HG02943 (cell line): ENCODE results near the gene TLE3.

Experiments used
- ATAC-seq: cut with Tn5 transposase; IDR thresholded peaks from one replicate; pipeline ENCODE4 v1.9.1; 2021; ENCODE audit warnings: mild to moderate bottlenecking, low read depth, moderate library complexity; ENCODE audit not compliant: unreplicated experiment

TLE3 gene

DNA sequence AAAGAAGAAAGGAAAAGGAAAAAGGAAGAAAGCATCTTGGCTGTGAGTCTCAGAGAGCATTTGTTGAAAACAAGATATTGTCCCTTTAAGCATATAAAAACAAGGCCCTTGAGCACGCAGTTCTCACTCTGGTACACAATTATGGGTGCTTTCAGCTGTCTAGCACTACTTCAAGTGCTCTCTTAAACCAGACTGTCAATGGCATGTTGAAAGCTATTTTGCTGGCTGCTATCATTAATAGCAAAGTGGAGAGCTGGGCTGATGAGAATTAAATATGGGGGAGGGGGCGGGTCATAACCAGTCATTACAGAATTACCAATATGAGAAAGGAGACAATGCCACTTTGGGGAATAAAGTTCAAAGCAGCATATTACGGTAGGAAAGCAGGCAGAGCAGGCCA, 9.3 kb downstream of the TLE3 start:
- no peak for ATAC-seq

DNA sequence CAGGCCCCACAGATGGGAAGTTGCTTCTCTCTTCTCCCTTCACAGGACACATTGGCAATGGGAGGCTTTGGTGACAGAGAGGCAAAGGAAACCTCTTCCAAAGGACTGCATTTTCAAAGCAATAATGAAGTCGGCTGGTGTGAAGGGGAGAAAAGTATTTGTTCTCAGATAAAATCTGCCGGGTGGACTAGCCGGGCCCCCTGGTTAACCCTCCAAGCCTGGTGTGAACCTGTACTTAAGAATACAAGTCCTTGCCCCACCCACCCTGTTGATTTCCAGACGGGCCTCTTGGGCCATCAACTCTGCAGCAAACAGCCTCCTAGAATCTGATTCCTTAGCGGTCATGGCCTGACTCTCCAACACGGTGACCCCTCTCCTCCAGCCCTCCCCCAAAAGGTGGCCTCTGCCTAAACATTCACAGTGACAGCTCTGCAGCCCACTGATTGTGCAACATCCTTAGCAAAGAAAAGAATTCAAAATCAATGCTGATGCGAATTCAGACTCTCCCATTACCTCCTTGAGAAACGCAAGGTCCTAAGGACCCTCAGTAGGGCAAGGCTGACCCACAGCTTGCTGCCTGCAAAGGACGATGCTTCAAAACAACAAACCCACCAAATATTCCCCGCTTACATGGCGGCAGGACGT, 9.9 kb downstream of the TLE3 start:
- no peak for ATAC-seq

DNA sequence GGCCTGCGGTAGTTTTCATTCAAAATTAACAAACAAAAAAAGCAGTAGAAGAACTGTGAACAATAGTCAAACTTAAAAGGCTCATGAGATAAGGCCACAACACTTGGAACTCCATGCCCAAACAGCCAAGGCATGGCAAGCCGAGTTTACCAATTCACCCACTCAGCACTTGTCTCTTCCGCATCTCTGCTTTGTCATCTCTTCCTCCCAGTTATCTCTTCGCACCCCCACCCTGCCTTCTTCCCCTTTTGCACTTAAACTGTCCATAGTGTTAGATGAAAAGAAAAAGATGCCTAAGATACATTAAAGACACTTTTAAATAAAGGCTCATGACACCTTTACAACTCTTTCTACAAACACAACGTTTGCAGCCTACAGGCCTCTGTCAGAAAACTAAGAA, 11.1 kb downstream of the TLE3 start:
- ATAC-seq, result no peak

DNA sequence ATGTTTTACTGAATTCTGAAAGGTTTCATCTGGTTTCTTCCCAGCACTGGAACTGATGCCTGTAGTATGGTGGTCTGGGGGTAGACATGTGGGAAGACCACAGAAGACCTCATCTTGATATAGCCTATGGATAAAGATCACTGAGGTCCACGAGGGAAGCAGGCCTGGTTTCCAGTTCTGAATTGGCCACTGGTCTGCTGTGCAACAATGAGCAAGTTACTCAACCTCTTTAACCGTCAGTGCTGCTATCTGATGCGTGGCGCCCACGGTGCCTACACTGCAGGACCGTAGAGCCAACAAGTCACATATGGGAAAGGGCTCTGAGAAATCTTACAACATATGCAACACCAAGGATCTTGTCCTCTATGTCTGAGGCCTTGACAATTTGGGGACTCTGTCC, 13.3 kb downstream of the TLE3 start:
- no peak for ATAC-seq

DNA sequence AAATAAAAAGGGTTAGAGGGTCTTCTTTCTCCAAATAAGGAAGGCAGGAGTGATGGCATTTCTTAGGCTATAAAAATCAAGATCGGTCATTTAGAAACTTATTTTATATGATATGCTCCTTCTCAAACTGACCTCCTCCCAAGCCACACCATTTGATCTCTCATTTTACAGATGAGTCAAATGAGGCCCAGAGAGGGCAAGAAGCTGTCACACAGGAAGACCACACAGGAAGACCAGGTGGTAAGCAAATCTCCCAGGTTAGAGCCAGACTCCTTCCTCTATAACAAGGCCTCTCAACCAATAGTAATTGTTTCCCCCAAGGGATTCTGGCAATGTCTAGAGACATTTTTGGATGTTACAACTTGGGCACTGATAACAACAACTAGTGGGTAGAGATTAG, 13.8 kb downstream of the TLE3 start:
- ATAC-seq, result no peak

DNA sequence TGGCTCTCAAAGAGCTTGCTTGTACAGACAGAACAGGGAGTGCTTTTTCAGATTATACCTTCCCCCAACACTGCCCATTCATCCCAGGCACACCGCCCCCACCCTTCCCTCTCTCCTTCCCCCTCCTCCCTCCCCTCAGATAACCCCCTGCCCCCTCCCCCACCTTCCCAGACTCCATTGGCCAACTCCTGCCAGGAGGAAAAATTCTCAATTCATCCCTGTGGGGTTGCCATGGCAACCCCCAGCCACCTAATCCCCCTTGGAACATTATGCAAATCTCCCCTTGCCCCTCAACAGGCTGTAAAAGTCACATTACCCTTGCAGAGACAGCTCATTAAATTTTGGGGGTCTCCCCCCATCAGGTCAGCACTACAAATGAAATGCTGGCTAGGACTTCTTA, 14.3 kb downstream of the TLE3 start:
- no peak for ATAC-seq

DNA sequence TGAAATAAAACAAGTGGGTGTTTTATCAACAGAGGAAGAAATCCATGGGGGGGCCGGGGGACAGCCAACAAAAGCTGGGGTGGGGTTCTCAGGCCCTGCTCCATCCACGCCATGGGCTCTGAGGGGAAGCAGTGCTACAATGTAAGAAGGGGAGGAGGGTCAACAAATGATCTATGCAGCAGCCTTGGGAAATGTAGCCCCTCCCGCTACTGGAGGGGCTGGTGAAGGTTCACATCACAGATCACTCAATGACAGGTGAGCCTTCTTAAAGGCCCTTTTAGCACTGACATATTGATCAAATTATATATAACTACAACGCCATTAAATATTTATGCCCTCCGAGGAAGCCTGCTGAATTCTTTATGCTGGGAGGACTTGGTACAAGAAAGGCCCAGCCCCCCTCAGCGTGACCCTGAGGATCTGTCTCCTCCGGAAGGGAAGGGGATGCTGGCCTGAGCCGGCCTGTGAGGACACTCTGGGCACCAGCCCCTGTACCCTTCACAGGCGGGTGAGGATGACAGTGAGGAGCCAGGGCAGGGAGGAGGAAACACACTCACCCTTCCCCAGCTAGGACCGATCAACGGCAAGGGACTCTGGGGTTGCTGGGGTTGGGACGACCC, 15.3 kb downstream of the TLE3 start:
- ATAC-seq, result no peak

DNA sequence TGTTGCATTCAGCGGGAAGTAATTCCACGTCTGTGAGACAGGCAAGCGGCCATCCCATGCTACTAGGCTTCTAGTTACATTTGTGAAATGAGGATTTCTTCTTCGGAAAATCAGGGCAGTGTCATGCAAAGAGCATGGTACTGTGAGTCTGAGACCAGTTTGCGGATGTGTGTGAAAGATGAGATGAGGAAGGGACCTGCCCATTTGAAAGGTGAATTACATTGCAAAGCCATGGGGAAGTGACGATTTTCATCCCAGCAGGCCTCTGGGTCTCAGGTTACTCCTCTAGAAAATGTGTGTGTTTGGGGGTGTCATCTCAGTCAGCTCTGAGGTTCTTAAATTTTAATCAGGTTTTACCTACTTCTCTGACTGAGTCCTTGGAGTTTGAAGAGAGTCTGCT, 16.1 kb downstream of the TLE3 start:
- no peak for ATAC-seq

DNA sequence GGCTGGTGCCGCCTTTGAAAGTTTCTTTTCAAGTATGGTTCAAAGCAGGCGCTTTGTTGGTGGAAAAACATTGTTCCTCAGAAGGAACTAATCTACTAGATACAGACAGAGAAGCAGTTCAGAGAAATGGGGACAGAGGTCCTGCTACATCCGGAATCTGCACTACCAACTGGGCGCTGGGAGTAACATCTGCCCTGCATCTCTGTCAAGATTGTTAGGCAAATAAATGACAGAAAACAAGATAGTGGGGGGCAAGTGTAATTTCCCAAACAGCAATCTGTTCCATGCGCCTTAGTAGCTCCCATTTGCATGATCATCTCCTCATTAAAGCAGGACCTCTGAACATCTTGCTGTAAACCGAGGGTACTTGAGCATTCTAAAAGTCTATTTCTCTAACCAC, 17.4 kb downstream of the TLE3 start:
- no peak for ATAC-seq

DNA sequence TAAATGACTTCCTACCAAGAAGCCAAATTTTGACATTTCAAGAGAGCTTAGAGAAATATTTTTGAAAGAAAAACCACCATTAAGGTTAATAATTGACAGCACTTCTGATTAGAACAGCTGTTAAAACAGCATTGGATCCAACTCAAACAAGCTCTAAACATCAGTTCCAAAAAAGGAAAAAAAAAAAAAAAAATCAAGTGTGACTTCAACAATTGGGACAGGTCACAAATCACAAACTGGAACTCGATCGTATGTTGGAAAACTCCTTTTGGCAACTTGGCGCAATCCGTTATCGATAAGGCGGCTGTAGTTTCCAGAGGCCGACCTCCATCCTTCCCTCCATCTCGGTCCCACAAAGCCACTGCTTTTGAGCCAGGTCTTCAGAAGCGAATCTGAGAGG, 17.8 kb downstream of the TLE3 start:
- no peak for ATAC-seq

DNA sequence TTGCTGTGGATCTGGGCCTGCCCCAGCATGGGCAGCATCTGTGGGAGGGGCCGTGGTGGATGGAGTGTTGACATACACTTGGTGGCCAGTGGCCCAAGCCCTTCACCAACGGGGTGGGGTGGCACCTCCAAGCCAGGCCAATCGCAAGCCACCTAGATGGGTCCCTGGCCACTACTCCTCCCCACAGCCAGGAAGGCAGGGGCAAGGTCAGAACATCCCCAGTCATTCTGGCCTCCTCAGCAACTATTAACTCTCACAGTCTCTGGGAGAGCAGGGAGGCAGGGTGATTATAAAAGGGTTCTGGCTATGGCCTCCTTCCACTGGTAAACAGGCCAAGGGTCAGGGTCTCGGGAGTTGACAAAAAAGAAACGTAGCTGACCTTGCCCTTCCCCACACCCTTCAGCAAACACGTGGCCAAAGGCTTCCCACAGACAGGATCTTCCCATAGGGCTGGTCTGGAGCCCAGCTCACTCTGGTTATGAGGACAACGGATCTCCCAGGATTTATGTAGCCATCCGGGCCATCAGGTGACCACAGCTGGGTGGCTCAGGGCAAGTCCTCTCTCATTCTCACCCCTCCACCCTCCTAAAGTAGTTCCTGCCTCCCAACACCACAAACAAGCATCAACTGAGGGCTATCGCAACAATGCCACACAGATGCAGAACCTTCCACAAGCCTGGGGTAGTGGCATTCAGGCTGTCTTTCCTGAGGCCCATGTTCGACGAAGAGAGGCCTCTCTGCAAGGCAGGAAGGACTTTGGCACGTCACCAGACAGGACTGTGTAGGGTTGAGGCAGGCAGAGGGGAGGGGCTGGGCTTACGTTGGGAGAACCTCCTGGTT, 18.9 kb downstream of the TLE3 start:
- ATAC-seq, result no peak

DNA sequence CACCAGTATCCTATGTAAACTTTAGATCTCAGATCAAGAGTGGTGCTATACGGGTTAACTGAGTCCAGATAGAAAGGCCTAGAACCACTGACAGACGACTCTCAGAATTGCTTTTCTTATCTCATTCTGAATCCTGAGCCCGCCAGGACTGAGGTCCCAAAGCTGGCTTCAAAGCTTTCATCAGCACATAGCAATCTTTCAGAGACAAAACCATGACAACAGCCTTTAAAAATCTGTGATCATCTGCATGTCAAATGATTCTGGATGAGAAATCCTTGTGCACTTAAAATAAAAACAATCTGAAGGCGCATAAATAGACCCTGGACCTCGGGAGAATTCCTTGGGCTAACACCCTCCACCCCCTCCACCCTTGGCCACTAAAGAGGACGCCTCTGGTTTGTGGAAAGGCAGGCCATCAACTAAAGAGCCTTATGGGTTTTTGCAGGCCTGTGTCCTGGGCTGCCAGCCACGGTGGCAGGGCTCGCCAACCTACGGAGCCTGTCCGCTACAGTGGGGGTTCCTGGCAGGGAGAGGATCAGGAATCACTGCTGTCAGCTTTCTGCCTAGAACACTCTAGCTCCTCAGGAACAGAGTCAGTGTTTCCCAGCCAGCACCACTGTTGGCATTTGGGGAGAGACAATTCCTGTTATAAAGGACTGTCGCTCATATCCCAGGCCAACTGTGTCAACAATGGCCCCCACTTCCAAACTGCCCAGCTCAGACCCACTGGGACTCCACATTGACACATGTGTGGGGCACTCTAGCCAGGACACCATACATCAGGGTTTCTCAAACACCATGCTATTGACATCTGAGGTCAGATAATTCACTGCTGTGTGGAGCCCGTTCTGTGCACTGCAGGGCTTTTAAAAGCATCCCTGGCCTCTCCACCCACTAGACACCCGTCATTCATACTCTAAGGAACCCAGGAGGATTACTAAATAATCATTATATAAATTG, 20.2 kb downstream of the TLE3 start:
- ATAC-seq, result no peak

DNA sequence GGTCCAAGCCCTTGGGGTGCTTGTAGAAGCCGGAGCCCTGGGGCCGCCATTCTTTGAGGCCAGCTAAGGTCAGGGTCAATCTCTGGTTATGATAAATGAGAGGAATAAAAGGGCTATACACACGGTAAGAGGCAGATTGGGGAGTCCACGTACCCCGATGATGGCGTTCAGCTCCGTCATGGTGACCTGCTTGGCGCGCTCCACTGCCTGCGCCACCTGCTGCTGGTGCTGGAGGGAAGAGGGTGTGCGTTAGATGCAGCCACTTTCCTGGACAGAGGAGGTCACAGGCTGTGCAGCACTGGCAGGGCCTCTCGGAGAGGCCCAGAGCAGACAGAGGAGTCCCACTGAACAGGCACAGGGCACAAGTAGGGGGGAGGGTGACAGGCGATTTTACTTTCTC, 23.3 kb downstream of the TLE3 start:
- ATAC-seq, result no peak

DNA sequence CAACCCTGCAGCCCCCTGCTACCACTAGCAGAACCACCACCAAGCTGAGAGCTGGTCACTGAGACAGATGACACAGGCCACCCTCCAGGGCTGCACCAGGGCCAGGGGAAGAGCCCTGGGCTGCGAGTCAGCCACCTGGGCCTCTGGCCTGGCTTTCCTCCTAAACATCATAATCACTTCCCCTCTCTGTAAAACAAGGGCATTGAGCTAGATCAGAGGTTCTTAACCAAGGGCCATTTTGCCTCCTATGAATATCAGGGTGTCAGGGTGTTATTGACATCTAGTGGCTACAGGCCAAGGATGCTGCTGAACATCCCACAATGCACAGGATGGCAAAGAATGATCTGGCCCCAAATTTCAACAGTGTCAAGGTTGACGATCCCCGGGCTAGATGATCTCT, 25.2 kb downstream of the TLE3 start:
- no peak for ATAC-seq

DNA sequence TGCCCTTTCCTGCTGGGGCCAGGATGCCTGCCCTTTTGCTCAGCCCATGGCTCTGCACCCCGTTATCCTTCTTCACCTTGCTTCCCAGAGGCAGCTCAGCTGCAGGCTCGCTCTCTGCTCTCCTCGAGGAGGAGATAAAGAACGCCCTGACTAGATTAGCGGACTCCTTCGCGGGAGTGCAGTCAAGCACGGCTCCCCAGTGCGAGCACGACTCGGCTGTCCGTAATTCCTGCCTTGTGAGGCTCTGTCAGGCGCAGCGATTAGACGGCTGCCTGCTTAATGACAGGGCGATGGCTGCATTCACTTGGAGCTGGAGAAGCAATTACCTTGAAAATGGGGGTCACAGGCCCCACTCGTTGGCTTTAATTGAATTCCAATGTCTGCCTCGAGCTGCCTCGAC, 25.9 kb downstream of the TLE3 start:
- ATAC-seq, result no peak

DNA sequence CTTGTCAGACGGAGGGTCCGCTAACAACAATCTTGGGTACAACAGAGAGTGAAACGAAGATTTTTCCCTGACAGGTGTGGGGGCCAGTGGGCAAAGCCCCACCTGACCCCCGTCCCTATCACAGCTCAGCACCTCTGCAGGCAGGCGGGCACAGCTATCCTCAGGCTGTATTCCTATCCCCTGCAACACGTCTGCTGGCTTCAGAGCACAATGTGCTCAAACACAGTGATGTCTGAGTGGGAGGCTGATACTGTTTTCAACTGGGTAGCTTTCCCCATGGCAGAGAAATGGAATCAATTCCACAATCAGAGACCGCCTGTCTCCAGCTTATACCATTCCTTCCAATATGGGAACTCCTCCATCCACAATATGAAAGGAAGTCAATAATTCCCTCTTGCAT, 28.0 kb downstream of the TLE3 start:
- no peak for ATAC-seq

DNA sequence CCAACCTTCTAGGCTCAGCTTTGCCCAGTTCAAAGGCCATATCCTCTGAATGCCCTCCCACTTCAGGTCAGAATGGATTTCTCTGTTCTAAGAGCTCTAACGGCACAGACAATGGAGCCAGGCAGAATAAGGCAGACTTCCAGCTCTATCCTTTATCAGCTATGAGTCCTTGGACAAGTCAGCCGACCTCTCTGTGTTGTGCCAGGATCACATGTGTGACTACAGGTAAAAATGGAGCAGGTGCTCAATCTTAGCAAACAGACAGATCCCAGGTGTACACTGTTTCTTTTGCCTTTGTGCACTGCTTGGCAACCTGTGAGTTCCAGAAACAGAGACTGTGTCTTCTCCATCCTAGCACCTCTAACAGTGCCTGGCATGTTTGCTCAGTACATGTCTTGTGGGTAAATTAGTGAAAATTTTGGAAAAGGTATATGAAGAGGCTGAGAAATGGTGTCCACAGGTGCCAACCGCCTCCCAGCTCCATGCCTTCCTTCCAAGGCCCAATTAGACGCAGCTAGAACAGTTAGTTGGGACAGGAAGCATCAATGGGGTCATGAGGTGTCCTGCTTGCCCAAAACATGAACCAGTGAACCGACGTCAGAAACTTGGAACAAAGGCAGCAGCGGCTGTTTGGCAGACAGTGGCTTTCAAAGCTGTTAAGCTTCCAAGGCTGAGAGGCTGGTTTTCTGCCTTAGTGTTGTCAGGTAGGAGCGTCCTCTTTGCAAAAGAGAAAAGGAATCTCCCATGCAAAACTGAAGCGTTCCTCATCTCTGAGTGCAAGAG, 28.7 kb downstream of the TLE3 start:
- ATAC-seq, result no peak

DNA sequence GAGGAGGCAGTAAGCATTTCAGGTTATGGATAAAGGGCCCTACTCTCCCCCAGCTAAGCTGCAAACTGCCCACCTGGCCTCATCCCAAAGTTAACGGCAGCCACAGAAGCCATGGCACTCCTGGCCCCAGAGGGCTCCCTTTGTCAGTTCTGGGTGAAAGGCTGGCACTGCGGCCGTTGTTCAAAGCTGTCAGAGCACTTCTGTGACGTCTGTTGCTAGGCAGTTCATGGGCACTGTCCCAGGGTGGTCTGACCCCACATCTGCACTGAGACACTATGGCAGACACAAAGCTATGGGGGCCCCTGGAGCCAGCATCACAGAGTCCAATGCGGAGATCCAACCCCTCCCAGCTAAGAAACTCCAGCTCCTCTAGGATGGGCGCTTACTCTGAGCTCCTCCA, 30.0 kb downstream of the TLE3 start:
- ATAC-seq, result no peak

DNA sequence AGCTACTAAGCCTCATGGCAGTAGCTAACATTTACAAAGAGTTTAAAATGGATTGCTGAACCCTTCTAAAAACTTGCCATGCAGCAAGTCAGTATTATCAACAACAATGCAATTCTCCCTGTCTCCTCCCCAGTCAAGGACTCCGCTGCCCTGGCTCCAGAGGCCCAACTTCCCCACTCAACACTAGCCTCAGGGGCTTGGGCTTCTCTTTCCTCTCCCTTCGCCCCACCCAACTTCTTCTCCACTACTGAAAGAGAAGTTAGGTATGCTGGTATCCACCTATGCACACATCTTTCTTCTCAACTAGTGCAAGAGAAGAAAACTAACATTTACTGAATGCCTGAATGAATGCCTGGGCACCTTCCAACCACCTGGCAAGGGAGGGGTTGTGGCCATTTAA, 30.7 kb downstream of the TLE3 start:
- ATAC-seq, result no peak

DNA sequence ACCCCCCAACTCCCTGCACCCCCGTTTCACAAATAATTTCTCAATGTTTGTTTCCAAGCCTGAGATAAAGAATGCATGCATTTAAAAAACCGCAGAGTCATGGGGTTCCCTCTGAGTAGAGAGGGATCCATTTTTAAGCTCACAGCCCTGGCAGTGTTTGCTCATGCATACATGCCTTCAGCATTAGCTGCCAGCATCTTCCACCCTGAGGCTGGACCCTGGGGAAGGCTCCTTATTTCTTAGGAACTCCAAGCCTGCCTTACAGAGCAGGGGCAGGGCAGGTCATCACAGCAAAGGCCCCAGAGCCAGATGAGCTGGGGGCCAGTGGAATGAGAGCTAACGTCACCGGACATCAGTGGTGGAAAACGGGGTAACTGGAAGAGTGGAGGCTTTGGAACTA, 31.3 kb downstream of the TLE3 start:
- ATAC-seq, result no peak
